H9 (cell line): ENCODE results near the gene FNDC3B. TPM values are rescaled to one million over a fixed set of nuclear protein-coding genes. Genes with fewer than 3 reads are reported as not detected.

Experiments used
- DNase-seq: peaks from one replicate; pipeline ENCODE4 v3.0.0-alpha.2; 2017
- H2AFZ ChIP-seq: one replicate; pipeline ENCODE4 v1.6.1; 2013; ENCODE audit warnings: mild to moderate bottlenecking, low read length, control low read depth, moderate library complexity
- H2AK5ac ChIP-seq: 2 replicates; pipeline ENCODE4 v1.6.1; 2013; ENCODE audit warnings: low read length, control low read depth, mixed read lengths; ENCODE audit not compliant: insufficient read length
- H2BK120ac ChIP-seq: one replicate; pipeline ENCODE4 v1.6.1; 2013; ENCODE audit warnings: low read depth, mild to moderate bottlenecking, low read length, control low read depth, inconsistent platforms; ENCODE audit not compliant: poor library complexity, severe bottlenecking
- H2BK12ac ChIP-seq: 2 replicates; pipeline ENCODE4 v1.6.1; 2013; ENCODE audit warnings: low read length, control low read depth, mixed read lengths, low read depth; ENCODE audit not compliant: insufficient read length
- H2BK15ac ChIP-seq: 2 replicates; pipeline ENCODE4 v1.6.1; 2013; ENCODE audit warnings: low read depth, low read length, control low read depth
- H2BK20ac ChIP-seq: one replicate; pipeline ENCODE4 v1.6.1; 2013; ENCODE audit warnings: low read depth, mild to moderate bottlenecking, low read length, control low read depth, inconsistent platforms; ENCODE audit not compliant: poor library complexity, severe bottlenecking
- H2BK5ac ChIP-seq: 2 replicates; pipeline ENCODE4 v1.6.1; 2013; ENCODE audit warnings: low read length, control low read depth, mixed read lengths; ENCODE audit not compliant: insufficient read length
- H3K14ac ChIP-seq: 2 replicates; pipeline ENCODE4 v1.6.1; 2013; ENCODE audit warnings: low read length, control low read depth; ENCODE audit not compliant: insufficient read depth
- H3K18ac ChIP-seq: 2 replicates; pipeline ENCODE4 v1.6.1; 2013; ENCODE audit warnings: low read depth, mild to moderate bottlenecking, mixed read lengths, low read length, control low read depth; ENCODE audit not compliant: insufficient read length
- H3K23ac ChIP-seq: 2 replicates; pipeline ENCODE4 v1.6.1; 2013; ENCODE audit warnings: low read length, control low read depth, mixed read lengths, low read depth; ENCODE audit not compliant: insufficient read length
- H3K23me2 ChIP-seq: 2 replicates; pipeline ENCODE4 v1.6.1; 2013; ENCODE audit warnings: low read depth, mild to moderate bottlenecking, mixed read lengths, low read length, control low read depth; ENCODE audit not compliant: insufficient read length, poor library complexity, severe bottlenecking
- H3K27ac ChIP-seq: 2 replicates; pipeline ENCODE4 v1.5.1; 2013; ENCODE audit warnings: low read length, control low read depth, mixed read lengths, low read depth; ENCODE audit not compliant: insufficient read length
- H3K27me3 ChIP-seq: 2 replicates; pipeline ENCODE4 v1.6.1; 2013; ENCODE audit warnings: low read length, control low read depth, inconsistent platforms; ENCODE audit not compliant: insufficient read depth
- H3K4ac ChIP-seq: 2 replicates; pipeline ENCODE4 v1.6.1; 2013; ENCODE audit warnings: low read depth, mild to moderate bottlenecking, control low read depth, inconsistent platforms, low read length, moderate library complexity
- H3K4me1 ChIP-seq: 2 replicates; pipeline ENCODE4 v1.6.1; 2013; ENCODE audit warnings: low read length, control low read depth, inconsistent platforms; ENCODE audit not compliant: insufficient read depth
- H3K4me2 ChIP-seq: 2 replicates; pipeline ENCODE4 v1.6.1; 2013; ENCODE audit warnings: low read length, control low read depth, mixed read lengths; ENCODE audit not compliant: insufficient read length, insufficient read depth
- H3K56ac ChIP-seq: 2 replicates; pipeline ENCODE4 v1.6.1; 2013; ENCODE audit warnings: low read depth, mild to moderate bottlenecking, mixed read lengths, low read length, control low read depth; ENCODE audit not compliant: insufficient read length
- H3K79me1 ChIP-seq: 2 replicates; pipeline ENCODE4 v1.6.1; 2013; ENCODE audit warnings: low read depth, mild to moderate bottlenecking, moderate library complexity, low read length, control low read depth, inconsistent platforms; ENCODE audit not compliant: insufficient read depth, poor library complexity, severe bottlenecking
- H3K79me2 ChIP-seq: 2 replicates; pipeline ENCODE4 v1.6.1; 2013; ENCODE audit warnings: low read length, control low read depth, inconsistent platforms; ENCODE audit not compliant: insufficient read depth
- H3K9ac ChIP-seq: 2 replicates; pipeline ENCODE4 v1.6.1; 2013; ENCODE audit warnings: low read length, control low read depth, mixed read lengths; ENCODE audit not compliant: insufficient read length; ENCODE audit errors: extremely low read depth
- H3K9me3 ChIP-seq: one replicate; pipeline ENCODE4 v1.6.1; 2013; ENCODE audit warnings: low read depth, low read length, inconsistent platforms; ENCODE audit not compliant: control insufficient read depth
- H3T11ph ChIP-seq: one replicate; pipeline ENCODE4 v1.6.1; 2013; ENCODE audit warnings: mild to moderate bottlenecking, low read length, control low read depth, inconsistent platforms
- H4K20me1 ChIP-seq: one replicate; pipeline ENCODE4 v1.6.1; 2013; ENCODE audit not compliant: control insufficient read depth, insufficient read length, insufficient read depth
- H4K5ac ChIP-seq: 2 replicates; pipeline ENCODE4 v1.6.1; 2013; ENCODE audit warnings: low read depth, mild to moderate bottlenecking, mixed read lengths, low read length, control low read depth; ENCODE audit not compliant: insufficient read length
- H4K8ac ChIP-seq: replicated peaks from 2 replicates; pipeline ENCODE4 v1.6.1; 2013; ENCODE audit warnings: low read length, control low read depth, mixed read lengths, low read depth; ENCODE audit not compliant: insufficient read length
- H4K91ac ChIP-seq: 2 replicates; pipeline ENCODE4 v1.6.1; 2013; ENCODE audit warnings: low read depth, mild to moderate bottlenecking, moderate library complexity, mixed read lengths, low read length, control low read depth; ENCODE audit not compliant: insufficient read length
- H3K27ac Mint-ChIP-seq, 3 experiments: 2 replicates in 2 of 3; 3 replicates in 1 of 3; pipeline ENCODE4 v1.8.0; 2020 to 2021; ENCODE audit warnings: mixed read lengths in 3 of 3, mild to moderate bottlenecking in 1 of 3, moderate library complexity in 1 of 3
- H3K27me3 Mint-ChIP-seq: 2 replicates; pipeline ENCODE4 v1.8.0; 2021; ENCODE audit warnings: low read depth, mild to moderate bottlenecking, moderate library complexity, mixed read lengths
- H3K36me3 Mint-ChIP-seq, 3 experiments: 2 replicates in 2 of 3; 3 replicates in 1 of 3; pipeline ENCODE4 v1.8.0; 2020 to 2021; ENCODE audit warnings: low read depth in 3 of 3, mixed read lengths in 3 of 3; ENCODE audit not compliant: insufficient read depth in 1 of 3
- H3K4me1 Mint-ChIP-seq, 2 experiments: 2 replicates each; pipeline ENCODE4 v1.8.0; 2020; ENCODE audit warnings: mixed read lengths in 2 of 2
- H3K4me3 Mint-ChIP-seq, 2 experiments: 2 replicates in 1 of 2; 3 replicates in 1 of 2; pipeline ENCODE4 v1.8.0; 2020 to 2021; ENCODE audit warnings: mild to moderate bottlenecking in 2 of 2, mixed read lengths in 2 of 2, moderate library complexity in 1 of 2
- H3K9me3 Mint-ChIP-seq, 2 experiments: 2 replicates in 1 of 2; 3 replicates in 1 of 2; pipeline ENCODE4 v1.8.0; 2020; ENCODE audit warnings: mild to moderate bottlenecking in 2 of 2, mixed read lengths in 2 of 2, moderate library complexity in 1 of 2
- CTCF ChIP-seq: fragments of 200-600 bp; sonication (generic); conservative IDR thresholded peaks from 3 replicates; pipeline ENCODE4 v1.8.0; 2021; ENCODE audit warnings: antibody characterized with exemption, mild to moderate bottlenecking
- WGBS: extraction: QIAGEN DNeasy Blood & Tissue Kit; methylation state at CpG from one replicate; pipeline ENCODE4 v1.1.7; 2013; ENCODE audit warnings: missing lambda C conversion rate, low lambda C conversion rate, mixed read lengths; ENCODE audit not compliant: insufficient read length; ENCODE audit errors: extremely low coverage; 5-methylcytosine and 5-hydroxymethylcytosine counted together
- total RNA-seq: library from RNA; stranded (reverse); gene quantifications from 2 replicates; pipeline ENCODE4 v1.2.1, GENCODE V29; 2021

Gene FNDC3B
- total RNA-seq, 1 experiment from 2014 or later = 43.8 TPM

GRCh38 chr3:172314591-172315160 lies 275.3 kb downstream of the FNDC3B start:
- H2BK12ac ChIP-seq = no peak overlapping the region
- Mint-ChIP-seq H3K4me1 (peaks cover 22 to 23% of the 10 kb centered on the region in 2 experiments), H3K36me3 (peaks cover 18 to 54% (median 46%) of the 10 kb centered on the region in 3 experiments), H3K27me3 (no peaks in the 10 kb centered on the region), H3K4me3 (no peak overlapping the region), H3K9me3 (no peaks in the 10 kb centered on the region), H3K27ac (no peak overlapping the region)
- H2AFZ ChIP-seq = no peak overlapping the region
- no peak overlapping the region for H4K8ac ChIP-seq
- no peak for TF ChIP-seq CTCF
- no peak overlapping the region for H3K27ac ChIP-seq
- no peak for DNase-seq
- no peak overlapping the region for H2BK20ac ChIP-seq
- no peak overlapping the region for H2BK15ac ChIP-seq
- H3K79me1 ChIP-seq = no peaks in the 10 kb centered on the region
- no peak overlapping the region for H2AK5ac ChIP-seq
- H3K79me2 ChIP-seq = no peaks in the 10 kb centered on the region
- H3K23ac ChIP-seq = no peak overlapping the region
- H3K9ac ChIP-seq = no peak overlapping the region
- H3K56ac ChIP-seq = no peak overlapping the region
- H4K91ac ChIP-seq = no peak overlapping the region
- no peak overlapping the region for H3K18ac ChIP-seq
- H3K4me1 ChIP-seq = no peaks in the 10 kb centered on the region
- no peaks in the 10 kb centered on the region for H3K23me2 ChIP-seq
- H3K27me3 ChIP-seq = no peaks in the 10 kb centered on the region
- H3K14ac ChIP-seq = no peak overlapping the region
- no peaks in the 10 kb centered on the region for H3K9me3 ChIP-seq
- H3T11ph ChIP-seq = no peak overlapping the region
- no peak overlapping the region for H4K5ac ChIP-seq
- H2BK120ac ChIP-seq = no peak overlapping the region
- H3K4ac ChIP-seq = no peak overlapping the region
- no CpG with 5 or more reads among the region's 8 CpGs for WGBS
- H2BK5ac ChIP-seq = no peak overlapping the region
- H3K4me2 ChIP-seq = no peak overlapping the region
- no peaks in the 10 kb centered on the region for H4K20me1 ChIP-seq
